ENCODE results near the gene PPP2R2C. TPM values are rescaled to one million over a fixed set of nuclear protein-coding genes. Genes with fewer than 3 reads are reported as not detected.

The PPP2R2C gene
- total RNA-seq, 1 donor from 2014 or later: 2.2 TPM

DNA sequence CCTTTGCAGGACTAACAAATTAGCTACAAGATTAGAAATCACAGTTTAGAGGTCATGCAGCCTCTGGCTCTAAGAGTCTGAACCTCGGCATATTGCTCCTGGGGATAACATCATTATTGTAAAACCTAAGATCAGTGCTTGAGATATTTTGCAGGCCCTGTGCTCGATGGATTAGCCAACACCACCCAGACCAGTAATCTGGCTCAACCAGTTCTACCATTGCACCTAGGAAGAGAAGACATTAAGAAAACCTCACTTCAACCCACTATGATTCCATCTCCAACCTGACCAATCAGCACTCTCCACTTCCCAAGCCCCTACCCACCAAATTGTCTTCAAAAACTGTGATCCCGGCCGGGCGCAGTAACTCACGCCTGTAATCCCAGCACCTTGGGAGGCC, 159.2 kb downstream of the PPP2R2C start:
- H3K9me3 ChIP-seq: no peaks in the 10 kb centered on the region
- TF ChIP-seq, protein P1, sequence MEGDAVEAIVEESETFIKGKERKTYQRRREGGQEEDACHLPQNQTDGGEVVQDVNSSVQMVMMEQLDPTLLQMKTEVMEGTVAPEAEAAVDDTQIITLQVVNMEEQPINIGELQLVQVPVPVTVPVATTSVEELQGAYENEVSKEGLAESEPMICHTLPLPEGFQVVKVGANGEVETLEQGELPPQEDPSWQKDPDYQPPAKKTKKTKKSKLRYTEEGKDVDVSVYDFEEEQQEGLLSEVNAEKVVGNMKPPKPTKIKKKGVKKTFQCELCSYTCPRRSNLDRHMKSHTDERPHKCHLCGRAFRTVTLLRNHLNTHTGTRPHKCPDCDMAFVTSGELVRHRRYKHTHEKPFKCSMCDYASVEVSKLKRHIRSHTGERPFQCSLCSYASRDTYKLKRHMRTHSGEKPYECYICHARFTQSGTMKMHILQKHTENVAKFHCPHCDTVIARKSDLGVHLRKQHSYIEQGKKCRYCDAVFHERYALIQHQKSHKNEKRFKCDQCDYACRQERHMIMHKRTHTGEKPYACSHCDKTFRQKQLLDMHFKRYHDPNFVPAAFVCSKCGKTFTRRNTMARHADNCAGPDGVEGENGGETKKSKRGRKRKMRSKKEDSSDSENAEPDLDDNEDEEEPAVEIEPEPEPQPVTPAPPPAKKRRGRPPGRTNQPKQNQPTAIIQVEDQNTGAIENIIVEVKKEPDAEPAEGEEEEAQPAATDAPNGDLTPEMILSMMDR (IDR thresholded peaks at IDR 0.05): no peak
- no peaks in the 10 kb centered on the region for H3K36me3 ChIP-seq
- peaks cover 2 to 3% of the 10 kb centered on the region in 2 donors for H3K4me1 ChIP-seq
- H3K27ac ChIP-seq: no peak overlapping the region
- no peak for DNase-seq (ENCODE audit: low spot score in 2 of 2)
- intact Hi-C loops (cut with DNase I): no loop called here
- H3K27me3 ChIP-seq: no peaks in the 10 kb centered on the region
- no peak overlapping the region for H3K4me3 ChIP-seq

DNA sequence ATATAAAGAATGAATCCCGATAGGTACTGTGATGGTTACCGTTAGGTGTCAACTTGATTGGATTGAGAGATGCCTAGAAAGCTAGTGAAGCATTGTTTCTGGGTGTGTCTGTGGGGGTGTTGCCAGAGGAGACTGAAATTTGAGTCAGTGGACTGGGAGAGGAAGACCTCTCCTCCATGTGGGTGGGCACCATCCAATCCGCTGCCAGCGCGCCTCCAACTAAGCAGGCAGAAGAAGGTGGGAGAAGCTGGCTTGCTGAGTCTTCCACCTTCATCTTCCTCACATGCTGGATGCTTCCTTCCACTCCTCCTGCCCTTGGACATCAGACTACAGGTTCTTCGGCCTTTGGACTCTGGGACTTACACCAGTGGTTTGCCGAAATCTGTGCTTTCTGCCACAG, 162.6 kb downstream of the PPP2R2C start:
- Histone ChIP-seq H3K27me3 (no peaks in the 10 kb centered on the region), H3K4me3 (peak overlapping the region; percentile 50 to 71), H3K27ac (no peak overlapping the region), H3K4me1 (peaks cover 2 to 3% of the 10 kb centered on the region in 2 donors), H3K9me3 (no peaks in the 10 kb centered on the region), H3K36me3 (peaks cover 0 to 6% of the 10 kb centered on the region in 2 donors)
- no peak for DNase-seq (ENCODE audit: low spot score in 2 of 2)
- intact Hi-C loops (cut with DNase I): no loop called here
- TF ChIP-seq, protein P1 (IDR thresholded peaks at IDR 0.05): no peak

DNA sequence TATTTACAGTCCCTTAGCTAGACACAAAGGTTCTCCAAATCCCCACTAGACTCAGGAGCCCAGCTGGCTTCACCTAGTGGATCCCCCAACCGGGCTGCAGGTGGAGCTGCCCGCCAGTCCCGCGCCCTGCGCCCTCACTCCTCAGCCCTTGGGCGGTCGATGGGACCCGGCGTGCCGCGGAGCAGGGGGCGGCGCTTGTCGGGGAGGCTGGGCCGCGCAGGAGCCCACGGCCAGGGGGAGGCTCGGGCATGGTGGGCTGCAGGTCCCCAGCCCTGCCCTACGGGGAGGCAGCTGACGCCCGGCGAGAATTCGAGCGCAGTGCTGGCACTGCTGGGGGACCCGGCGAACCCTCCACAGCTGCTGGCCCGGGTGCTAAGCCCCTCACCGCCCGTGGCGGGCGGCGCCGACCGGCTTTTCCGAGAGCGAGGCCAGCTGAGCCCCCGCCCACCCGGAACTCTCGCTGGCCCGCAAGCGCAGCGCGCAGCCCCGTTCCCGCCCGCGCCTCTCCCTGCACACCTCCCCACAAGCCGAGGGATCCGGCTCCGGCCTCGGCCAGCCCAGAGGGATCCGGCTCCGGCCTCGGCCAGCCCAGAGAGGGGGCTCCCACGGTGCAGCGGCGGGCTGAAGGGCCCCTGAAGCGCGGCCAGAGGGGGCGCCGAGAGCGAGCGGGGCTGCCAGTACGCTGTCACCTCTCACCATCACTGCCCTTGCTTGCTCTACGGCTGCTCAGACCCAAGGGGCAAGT, 163.3 kb downstream of the PPP2R2C start:
- DNase-seq (ENCODE audit: low spot score in 2 of 2): no peak
- TF ChIP-seq, protein P1 (IDR thresholded peaks at IDR 0.05): no peak

DNA sequence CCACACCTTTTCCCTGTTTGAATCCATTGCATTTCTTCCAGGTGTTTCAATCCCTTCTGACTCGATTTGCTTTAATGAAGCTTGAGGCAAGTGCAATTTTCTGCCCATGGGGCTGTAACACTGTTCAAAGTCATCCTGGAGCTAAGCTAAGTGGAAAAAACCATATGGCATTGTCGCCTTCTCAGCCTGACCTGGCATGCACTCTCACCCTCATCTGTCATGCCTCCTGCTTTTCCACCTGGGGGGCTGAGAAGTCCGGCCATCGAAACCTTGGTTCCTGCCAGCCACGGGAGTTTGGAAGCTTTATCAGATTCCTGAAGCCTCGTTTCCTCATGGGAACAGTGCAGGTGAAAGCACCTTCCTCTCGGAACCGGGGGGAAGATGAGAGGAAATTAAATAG, 164.5 kb downstream of the PPP2R2C start:
- intact Hi-C loops (cut with DNase I): no loop called here
- peaks cover 12 to 25% of the 10 kb centered on the region in 2 donors for H3K36me3 ChIP-seq
- no peaks in the 10 kb centered on the region for H3K27me3 ChIP-seq
- H3K4me1 ChIP-seq: peaks cover 2 to 3% of the 10 kb centered on the region in 2 donors
- TF ChIP-seq, protein P1 (IDR thresholded peaks at IDR 0.05): no peak
- no peak for DNase-seq (ENCODE audit: low spot score in 2 of 2)
- H3K9me3 ChIP-seq: no peaks in the 10 kb centered on the region
- no peak overlapping the region for H3K27ac ChIP-seq
- H3K4me3 ChIP-seq: no peak overlapping the region

More for the DNA sequence above, 163.3 kb downstream of the PPP2R2C start:
- H3K27ac ChIP-seq: no peak overlapping the region
- no peaks in the 10 kb centered on the region for H3K9me3 ChIP-seq
- peaks cover 5 to 13% of the 10 kb centered on the region in 2 donors for H3K36me3 ChIP-seq
- peaks cover 2 to 3% of the 10 kb centered on the region in 2 donors for H3K4me1 ChIP-seq
- H3K4me3 ChIP-seq: peak overlapping the region; percentile 50 to 71
- H3K27me3 ChIP-seq: no peaks in the 10 kb centered on the region
- intact Hi-C loops (cut with DNase I): no loop called here

DNA sequence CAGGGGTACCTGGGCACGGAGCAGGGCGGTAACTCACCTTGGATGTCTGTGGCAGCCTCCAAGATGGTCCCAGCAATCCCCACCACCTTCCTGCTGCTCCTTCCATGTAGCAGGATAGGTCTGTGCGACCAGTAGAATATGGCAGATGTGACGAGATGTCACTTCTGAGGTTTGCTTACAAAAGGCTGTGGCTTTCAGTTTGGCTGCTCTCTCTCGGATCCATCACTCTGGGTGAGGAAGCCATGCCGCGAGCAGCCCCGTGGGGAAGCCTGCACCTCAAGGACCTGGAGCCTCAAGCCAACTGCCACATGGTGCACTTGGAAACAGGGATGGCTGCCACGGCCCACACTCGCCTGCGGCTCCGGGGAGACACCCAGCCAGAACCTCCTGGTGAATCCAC, 165.2 kb downstream of the PPP2R2C start:
- no peaks in the 10 kb centered on the region for H3K9me3 ChIP-seq
- intact Hi-C loops (cut with DNase I): no loop called here
- peaks cover 19 to 31% of the 10 kb centered on the region in 2 donors for H3K36me3 ChIP-seq
- H3K4me1 ChIP-seq: peaks cover 2 to 3% of the 10 kb centered on the region in 2 donors
- H3K27ac ChIP-seq: no peak overlapping the region
- no peak overlapping the region for H3K4me3 ChIP-seq
- H3K27me3 ChIP-seq: no peaks in the 10 kb centered on the region
- TF ChIP-seq, protein P1 (IDR thresholded peaks at IDR 0.05): no peak
- DNase-seq (ENCODE audit: low spot score in 2 of 2): no peak

Data from ascending aorta (tissue), 2 donors.